GM12878 (cell line): ENCODE data around the gene C6orf52. TPM values are rescaled to one million over a fixed set of nuclear protein-coding genes. Genes with fewer than 3 reads are reported as not detected.

ENCODE experiments used
- ATAC-seq: fragments of 200-7000 bp; cut with Tn5 transposase; 3 replicates; pipeline ENCODE4 v1.9.1; 2020; ENCODE audit warnings: mild to moderate bottlenecking, moderate library complexity
- BruUV-seq: library from RNA; stranded (reverse); fragments of 400-500 nt; replicated peaks from 2 replicates; lab custom pipeline; 2021; lab: Mats Ljungman, UMichigan
- CTCF ChIA-PET: fragments of 300-600 bp; sonication (Branson Sonifier 250); formaldehyde crosslinking; extraction: SDS; loops from one replicate; lab custom pipeline; 2021; ENCODE audit warnings: inconsistent platforms; lab: Yijun Ruan, JAX
- POLR2A ChIA-PET: fragments of 350-600 bp; formaldehyde crosslinking; extraction: SDS; loops from one replicate; lab custom pipeline; 2021; ENCODE audit warnings: inconsistent platforms; lab: Charles Lee
- RAD21 ChIA-PET: fragments of 300-600 bp; sonication (Branson Sonifier 250); formaldehyde crosslinking; loops from one replicate; lab custom pipeline; 2023; ENCODE audit warnings: antibody characterized with exemption; ENCODE audit not compliant: unreplicated experiment; lab: Charles Lee
- SMC1A ChIA-PET: fragments of 300-600 bp; sonication (Branson Sonifier 250); formaldehyde crosslinking; loops from one replicate; lab custom pipeline; 2023; ENCODE audit not compliant: unreplicated experiment, uncharacterized antibody; lab: Charles Lee
- DNase-seq: peaks from one replicate; pipeline ENCODE4 v3.0.0-alpha.2; 2011; ENCODE audit warnings: low read depth, low spot score
- FAIRE-seq: peaks from 3 replicates; lab custom pipeline; 2011; peaks lifted over from hg19 to GRCh38; lab: Jason Lieb, UNC
- H2AFZ ChIP-seq: 2 replicates; pipeline ENCODE4 v1.6.0; 2011; ENCODE audit warnings: low read depth, low read length, control low read depth; ENCODE audit not compliant: control insufficient read depth
- H3K27ac ChIP-seq: 2 replicates; pipeline ENCODE4 v1.5.1; 2011; ENCODE audit warnings: control low read depth; ENCODE audit not compliant: control insufficient read depth, insufficient read depth
- H3K27me3 ChIP-seq, 2 experiments: replicated peaks in 1 of 2; 2 replicates each; pipeline versions ENCODE4 v1.6.0 to v1.6.1; 2011; ENCODE audit warnings: low read length in 1 of 2; ENCODE audit not compliant: control insufficient read depth in 2 of 2, insufficient read depth in 2 of 2
- H3K36me3 ChIP-seq, 2 experiments: 2 replicates each; pipeline ENCODE4 v1.5.1; 2011; ENCODE audit warnings: low read length in 1 of 2; ENCODE audit not compliant: control insufficient read depth in 2 of 2, insufficient read depth in 2 of 2
- H3K4me1 ChIP-seq: 2 replicates; pipeline ENCODE4 v1.6.1; 2011; ENCODE audit warnings: mild to moderate bottlenecking, low read length, moderate library complexity, mixed read lengths; ENCODE audit not compliant: control insufficient read depth, insufficient read depth
- H3K4me2 ChIP-seq: 2 replicates; pipeline ENCODE4 v1.6.0; 2011; ENCODE audit warnings: control low read depth; ENCODE audit not compliant: control insufficient read depth, insufficient read depth
- H3K4me3 ChIP-seq: fragments of 200-600 bp; sonication (generic); 2 replicates; pipeline ENCODE4 v1.5.1; 2016
- H3K79me2 ChIP-seq: 2 replicates; pipeline ENCODE4 v1.6.0; 2011; ENCODE audit warnings: low read length; ENCODE audit not compliant: control insufficient read depth, insufficient read depth
- H3K9ac ChIP-seq: 2 replicates; pipeline ENCODE4 v1.8.0; 2011; ENCODE audit warnings: low read length, control low read depth, mixed read lengths; ENCODE audit not compliant: control insufficient read depth, insufficient read depth
- H3K9me3 ChIP-seq: replicated peaks from 3 replicates; pipeline ENCODE4 v1.5.1; 2011; ENCODE audit warnings: mild to moderate bottlenecking, low read length; ENCODE audit not compliant: control insufficient read depth, insufficient read depth
- H4K20me1 ChIP-seq: 2 replicates; pipeline ENCODE4 v1.6.0; 2011; ENCODE audit not compliant: control insufficient read depth, insufficient read depth
- EZH2 ChIP-seq: IDR thresholded peaks from 2 replicates; pipeline ENCODE4 v1.6.1; 2012; ENCODE audit warnings: low read depth, mild to moderate bottlenecking, control low read depth, inconsistent platforms, low read length, borderline replicate concordance; ENCODE audit not compliant: control insufficient read depth
- IRF4 ChIP-seq: IDR thresholded peaks from 2 replicates; pipeline ENCODE4 v1.6.1; 2011; ENCODE audit warnings: low read depth, low read length
- KDM1A ChIP-seq: fragments of 200-600 bp; sonication (generic); IDR thresholded peaks from 2 replicates; pipeline ENCODE4 v1.6.1; 2016; ENCODE audit warnings: borderline replicate concordance
- NFYB ChIP-seq: IDR thresholded peaks from 2 replicates; pipeline ENCODE4 v1.6.1; 2011; ENCODE audit warnings: low read depth, mild to moderate bottlenecking, low read length, improper control_type of control experiment, moderate library complexity; ENCODE audit not compliant: insufficient read depth
- POLR2AphosphoS5 ChIP-seq: IDR thresholded peaks from 2 replicates; pipeline ENCODE4 v1.6.1; 2011; ENCODE audit warnings: mild to moderate bottlenecking, low read length, inconsistent platforms
- POU2F2 ChIP-seq: IDR thresholded peaks from 3 replicates; pipeline ENCODE4 v1.6.1; 2011; ENCODE audit warnings: low read depth, mild to moderate bottlenecking, low read length, borderline replicate concordance
- RFX5 ChIP-seq: IDR thresholded peaks from 2 replicates; pipeline ENCODE4 v1.6.1; 2011; ENCODE audit warnings: low read depth, low read length, improper control_type of control experiment
- SIX5 ChIP-seq: IDR thresholded peaks from 2 replicates; pipeline ENCODE4 v1.6.1; 2011; ENCODE audit warnings: mild to moderate bottlenecking, low read depth, low read length, moderate library complexity; ENCODE audit not compliant: severe bottlenecking
- SMAD5 ChIP-seq: IDR thresholded peaks from 2 replicates; pipeline ENCODE4 v1.6.1; 2016; ENCODE audit warnings: antibody characterized with exemption, low read depth
- SREBF1 ChIP-seq: IDR thresholded peaks from 2 replicates; pipeline ENCODE4 v1.6.1; 2012; ENCODE audit warnings: mild to moderate bottlenecking, low read length
- STAT1 ChIP-seq: fragments of 450-650 bp; conservative IDR thresholded peaks from 2 replicates; pipeline ENCODE4 v1.6.1; 2014; ENCODE audit warnings: antibody characterized with exemption, mild to moderate bottlenecking
- ZNF274 ChIP-seq: IDR thresholded peaks from one replicate; pipeline ENCODE4 v1.8.0; 2011; ENCODE audit not compliant: insufficient read length, insufficient read depth
- WGBS: methylation state at CpG from one replicate; pipeline ENCODE4 v1.1.6; 2016; ENCODE audit warnings: low lambda C conversion rate; ENCODE audit not compliant: insufficient replicate concordance, insufficient coverage; ENCODE audit errors: missing lambda C conversion rate; 5-methylcytosine and 5-hydroxymethylcytosine counted together
- in situ Hi-C: fragments of 300-500 bp; cut with MboI; formaldehyde crosslinking; loops from 9 replicates; pipeline ENCODE4 v1.14.3; 2018; ENCODE audit warnings: mixed read lengths
- intact Hi-C: fragments of 100-400 bp; cut with micrococcal nuclease; formaldehyde crosslinking; loops from one replicate; pipeline ENCODE4 v1.14.2; 2022; ENCODE audit not compliant: unreplicated experiment
- polyA plus RNA-seq, 11 experiments: library from polyadenylated mRNA; depleted of rRNA in 4 of 11; unstranded in 6 of 11; stranded (reverse) in 5 of 11; fragments of >200 nt; fragmentation: Nextera tagmentation in 4 of 11; fragmentation: Illumina TruSeq in 1 of 11; extraction: Ambion mirVana in 4 of 11; extraction: Trizol in 1 of 11; gene quantifications; 1 replicate in 1 of 11; 2 replicates in 10 of 11; pipeline versions ENCODE4 v1.2.1 to v1.2.3, GENCODE V29; 2011 to 2016; ENCODE audit warnings: inconsistent platforms in 2 of 11, missing spikeins in 2 of 11, low read depth in 1 of 11
- total RNA-seq, 4 experiments: library from RNA; depleted of rRNA in 3 of 4; stranded (reverse); fragments of >200 nt in 3 of 4; fragmentation: Illumina TruSeq in 1 of 4; extraction: Trizol in 1 of 4; gene quantifications; 2 replicates each; pipeline versions ENCODE4 v1.2.1 to v1.2.3, GENCODE V29; 2013 to 2021
- TF ChIP-seq, protein P1 (sequence below): fragments of 450-650 bp; IDR thresholded peaks from 2 replicates; pipeline ENCODE4 v1.6.1; 2017; ENCODE audit warnings: mild to moderate bottlenecking, low read depth, inconsistent platforms; ENCODE audit not compliant: poor library complexity, severe bottlenecking

Gene C6orf52
- total and polyA plus RNA-seq, 10 of the 15 experiments (the other 5 are each of a cell fraction or from before 2014, with no cell fraction given): 2.7 to 15.1 (median 4.9) TPM

DNA sequence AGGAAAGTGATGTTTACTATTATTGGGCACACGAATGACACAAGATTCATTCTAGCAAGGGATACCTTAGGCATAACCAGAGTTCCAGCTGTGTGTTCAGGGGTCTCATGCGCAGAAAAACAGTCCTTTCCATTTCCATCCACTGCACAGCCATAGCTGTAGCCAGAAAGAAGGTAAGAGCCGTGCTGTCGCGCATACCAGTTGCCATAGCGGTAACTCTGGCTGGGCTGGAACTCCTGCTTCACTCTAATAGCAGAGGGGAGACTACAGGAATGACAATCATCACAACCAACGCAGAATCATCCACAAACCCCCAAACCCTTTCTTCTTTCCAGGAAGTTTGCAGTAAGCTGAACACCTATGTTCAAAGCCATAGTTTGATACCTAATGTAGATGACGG is 7.5 kb downstream of the C6orf52 start:
- CTCF ChIA-PET: no interaction called here
- WGBS: 92% methylated on average over 8 of the region's 8 CpGs
- BruUV-seq: no TSS peak

More for the DNA sequence above, 7.5 kb downstream of the C6orf52 start:
- Histone ChIP-seq H2AFZ (no peak overlapping the region), H3K9ac (no peak overlapping the region), H4K20me1 (no peaks in the 10 kb centered on the region), H3K4me2 (no peak overlapping the region), H3K36me3 (no peaks in the 10 kb centered on the region), H3K4me1 (no peaks in the 10 kb centered on the region), H3K4me3 (no peak overlapping the region), H3K27ac (no peak overlapping the region), H3K9me3 (no peaks in the 10 kb centered on the region), H3K79me2 (no peaks in the 10 kb centered on the region), H3K27me3 (no peaks in the 10 kb centered on the region)
- no peak for FAIRE-seq
- ChIA-PET RAD21 (no interaction called here), POLR2A (interaction anchor here (1.1 kb wide), 1 partner anchor 36 kb away, joined by 3 read pairs; the partner anchor contains the start of gene TMEM14C), SMC1A (interaction anchor here (0.6 to 1.9 kb wide), 2 partner anchors 8 to 73 kb away, joined by 3 to 6 read pairs; partner anchors contain the start of genes C6orf52 and PAK1IP1)
- in situ Hi-C loops: no loop called here
- no peak for ATAC-seq
- no peak for DNase-seq
- intact Hi-C loops: no loop called here
- TF ChIP-seq, protein P1, sequence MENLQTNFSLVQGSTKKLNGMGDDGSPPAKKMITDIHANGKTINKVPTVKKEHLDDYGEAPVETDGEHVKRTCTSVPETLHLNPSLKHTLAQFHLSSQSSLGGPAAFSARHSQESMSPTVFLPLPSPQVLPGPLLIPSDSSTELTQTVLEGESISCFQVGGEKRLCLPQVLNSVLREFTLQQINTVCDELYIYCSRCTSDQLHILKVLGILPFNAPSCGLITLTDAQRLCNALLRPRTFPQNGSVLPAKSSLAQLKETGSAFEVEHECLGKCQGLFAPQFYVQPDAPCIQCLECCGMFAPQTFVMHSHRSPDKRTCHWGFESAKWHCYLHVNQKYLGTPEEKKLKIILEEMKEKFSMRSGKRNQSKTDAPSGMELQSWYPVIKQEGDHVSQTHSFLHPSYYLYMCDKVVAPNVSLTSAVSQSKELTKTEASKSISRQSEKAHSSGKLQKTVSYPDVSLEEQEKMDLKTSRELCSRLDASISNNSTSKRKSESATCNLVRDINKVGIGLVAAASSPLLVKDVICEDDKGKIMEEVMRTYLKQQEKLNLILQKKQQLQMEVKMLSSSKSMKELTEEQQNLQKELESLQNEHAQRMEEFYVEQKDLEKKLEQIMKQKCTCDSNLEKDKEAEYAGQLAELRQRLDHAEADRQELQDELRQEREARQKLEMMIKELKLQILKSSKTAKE: no peak
- TF ChIP-seq SMAD5 (no peak), SREBF1 (no peak), NFYB (no peak), STAT1 (no peak), POU2F2 (no peak), ZNF274 (no peak), POLR2AphosphoS5 (no peak), IRF4 (no peak), KDM1A (no peak), SIX5 (no peak), EZH2 (no peak), RFX5 (no peak)
